Astrocyte (in vitro differentiated cells and primary cell): ENCODE results near the gene ATP1B1. TPM values are rescaled to one million over a fixed set of nuclear protein-coding genes. Genes with fewer than 3 reads are reported as not detected.
"Not testable (repeated sequence)": the region's sequence is repeated elsewhere in the genome, so short reads cannot be mapped to it uniquely, and the experiment has no call there.

Experiments used
- DNase-seq: peaks from one replicate; pipeline ENCODE4 v3.0.0-alpha.2; 2010; ENCODE audit warnings: low read depth
- FAIRE-seq: peaks from 2 replicates; lab custom pipeline; 2011; peaks lifted over from hg19 to GRCh38; lab: Jason Lieb, UNC
- H2AFZ ChIP-seq: 2 replicates; pipeline ENCODE4 v1.6.0; 2012; ENCODE audit warnings: low read depth, low read length, inconsistent platforms
- H3K27ac ChIP-seq: 2 replicates; pipeline ENCODE4 v1.5.1; 2011; ENCODE audit warnings: low read depth, low read length, inconsistent platforms
- H3K27me3 ChIP-seq: 2 replicates; pipeline ENCODE4 v1.6.0; 2011; ENCODE audit warnings: low read length, inconsistent platforms; ENCODE audit not compliant: insufficient read depth
- H3K36me3 ChIP-seq: 2 replicates; pipeline ENCODE4 v1.5.1; 2011; ENCODE audit warnings: low read length, inconsistent platforms; ENCODE audit not compliant: insufficient read depth
- H3K4me1 ChIP-seq: 2 replicates; pipeline ENCODE4 v1.5.1; 2011; ENCODE audit warnings: low read length, inconsistent platforms; ENCODE audit not compliant: insufficient read depth
- H3K4me2 ChIP-seq: 2 replicates; pipeline ENCODE4 v1.6.0; 2012; ENCODE audit warnings: low read length, inconsistent platforms
- H3K4me3 ChIP-seq: 2 replicates; pipeline ENCODE4 v1.5.1; 2011; ENCODE audit warnings: low read depth, mild to moderate bottlenecking, low read length, inconsistent platforms; ENCODE audit not compliant: insufficient read depth
- H3K79me2 ChIP-seq: 2 replicates; pipeline ENCODE4 v1.6.0; 2012; ENCODE audit warnings: mild to moderate bottlenecking, low read length, inconsistent platforms; ENCODE audit not compliant: insufficient read depth
- H3K9ac ChIP-seq: 2 replicates; pipeline ENCODE4 v1.6.0; 2012; ENCODE audit warnings: mild to moderate bottlenecking, low read length, inconsistent platforms
- H3K9me3 ChIP-seq: 2 replicates; pipeline ENCODE4 v1.5.1; 2012; ENCODE audit warnings: low read depth, mild to moderate bottlenecking, low read length, inconsistent platforms; ENCODE audit not compliant: insufficient read depth
- H4K20me1 ChIP-seq: 2 replicates; pipeline ENCODE4 v1.6.0; 2012; ENCODE audit warnings: low read length, inconsistent platforms; ENCODE audit not compliant: insufficient read depth
- H3K27ac Mint-ChIP-seq: one replicate; pipeline ENCODE4 v1.8.0; 2021; ENCODE audit warnings: mild to moderate bottlenecking, mixed read lengths; ENCODE audit not compliant: unreplicated experiment
- H3K27me3 Mint-ChIP-seq: one replicate; pipeline ENCODE4 v1.8.0; 2021; ENCODE audit warnings: low read depth, mixed read lengths; ENCODE audit not compliant: unreplicated experiment
- H3K36me3 Mint-ChIP-seq: one replicate; pipeline ENCODE4 v1.8.0; 2021; ENCODE audit warnings: low read depth, mixed read lengths; ENCODE audit not compliant: unreplicated experiment
- H3K4me1 Mint-ChIP-seq: one replicate; pipeline ENCODE4 v1.8.0; 2021; ENCODE audit warnings: low read depth, mixed read lengths; ENCODE audit not compliant: unreplicated experiment
- H3K4me3 Mint-ChIP-seq: one replicate; pipeline ENCODE4 v1.8.0; 2021; ENCODE audit warnings: mild to moderate bottlenecking, moderate library complexity, mixed read lengths; ENCODE audit not compliant: unreplicated experiment
- H3K9me3 Mint-ChIP-seq: one replicate; pipeline ENCODE4 v1.8.0; 2021; ENCODE audit warnings: mild to moderate bottlenecking, mixed read lengths; ENCODE audit not compliant: unreplicated experiment
- CTCF ChIP-seq: IDR thresholded peaks from 2 replicates; pipeline ENCODE4 v1.5.1; 2011; ENCODE audit warnings: low read depth, mild to moderate bottlenecking, inconsistent platforms, low read length, moderate library complexity; ENCODE audit not compliant: insufficient read depth
- total RNA-seq: library from RNA; stranded (reverse); gene quantifications from 2 replicates; pipeline ENCODE4 v1.2.1, GENCODE V29; 2021

The ATP1B1 gene
- total RNA-seq, 1 donor from 2014 or later = 56.5 TPM

- no peak overlapping the region for H3K27ac ChIP-seq
- Mint-ChIP-seq H3K4me3 (no peak overlapping the region), H3K27me3 (no peaks in the 10 kb centered on the region), H3K36me3 (peaks cover 3% of the 10 kb centered on the region), H3K4me1 (peaks cover 3% of the 10 kb centered on the region), H3K9me3 (no peaks in the 10 kb centered on the region), H3K27ac (no peak overlapping the region)
- no peaks in the 10 kb centered on the region for H3K36me3 ChIP-seq
- H3K9ac ChIP-seq = no peak overlapping the region
- H3K4me3 ChIP-seq = no peak overlapping the region
- H3K4me2 ChIP-seq = peak overlapping the region; percentile 4
- H3K27me3 ChIP-seq = no peaks in the 10 kb centered on the region
- FAIRE-seq (no peak), DNase-seq (peak; percentile 40)
- no peaks in the 10 kb centered on the region for H3K9me3 ChIP-seq
- no peak overlapping the region for H2AFZ ChIP-seq
- H3K79me2 ChIP-seq = no peaks in the 10 kb centered on the region
- no peaks in the 10 kb centered on the region for H4K20me1 ChIP-seq
- TF ChIP-seq CTCF = no peak
- H3K4me1 ChIP-seq = peaks cover 14% of the 10 kb centered on the region
These were observed 56.6 kb downstream of the ATP1B1 start for GRCh38 chr1:169163059-169163458.

DNA sequence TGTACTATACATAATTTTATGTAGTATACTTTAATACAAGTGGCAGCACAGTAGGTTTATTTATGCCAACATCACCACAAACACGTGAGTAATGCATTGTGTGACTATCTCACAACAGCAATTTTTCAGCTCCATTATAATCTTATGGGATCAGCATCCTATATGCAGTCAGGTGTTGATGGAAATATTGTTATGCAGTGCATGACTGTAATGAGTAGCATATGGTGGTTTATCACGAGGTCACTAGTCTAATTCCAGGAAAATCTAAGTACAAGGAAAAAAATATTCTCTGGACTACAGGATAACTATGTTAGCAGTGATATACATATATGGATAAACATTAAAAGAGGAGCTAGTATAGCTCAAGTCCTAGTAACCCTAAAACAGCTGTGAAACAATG is 69.0 kb downstream of the ATP1B1 start:
- Histone ChIP-seq H3K79me2 (no peaks in the 10 kb centered on the region), H3K4me1 (no peaks in the 10 kb centered on the region), H3K27ac (no peak overlapping the region), H3K4me3 (no peak overlapping the region), H3K9me3 (no peaks in the 10 kb centered on the region), H3K27me3 (no peaks in the 10 kb centered on the region), H3K4me2 (no peak overlapping the region), H3K9ac (no peak overlapping the region), H3K36me3 (no peaks in the 10 kb centered on the region), H2AFZ (no peak overlapping the region), H4K20me1 (no peaks in the 10 kb centered on the region)
- Mint-ChIP-seq H3K27me3 (no peaks in the 10 kb centered on the region), H3K36me3 (peaks cover 3% of the 10 kb centered on the region), H3K4me3 (no peak overlapping the region), H3K4me1 (no peaks in the 10 kb centered on the region), H3K27ac (no peak overlapping the region), H3K9me3 (no peaks in the 10 kb centered on the region)
- no peak for TF ChIP-seq CTCF
- FAIRE-seq = no peak
- DNase-seq = no peak

GRCh38 chr1:169179431-169179830 is 72.9 kb downstream of the ATP1B1 start:
- H3K36me3 Mint-ChIP-seq, DNase-seq, H3K4me3 Mint-ChIP-seq, H3K36me3 ChIP-seq, H3K4me2 ChIP-seq, H3K27me3 ChIP-seq, FAIRE-seq, H3K9me3 Mint-ChIP-seq, H3K9me3 ChIP-seq, H3K79me2 ChIP-seq, H3K27ac ChIP-seq, H3K4me3 ChIP-seq, H3K27me3 Mint-ChIP-seq, H3K27ac Mint-ChIP-seq, H3K4me1 ChIP-seq, H3K4me1 Mint-ChIP-seq, H3K9ac ChIP-seq, H2AFZ ChIP-seq, H4K20me1 ChIP-seq: not testable (repeated sequence)
